Lung microvascular endothelial cell (primary cell): Measurements from ENCODE around the gene MEGF8. TPM values are rescaled to one million over a fixed set of nuclear protein-coding genes. Genes with fewer than 3 reads are reported as not detected.

Experiments used
- DNase-seq, 2 donors: peaks; one replicate each; pipeline versions ENCODE4 v3.0.0 to v3.0.0-alpha.2; 2010; ENCODE audit warnings: low read depth in 2 of 2
- total RNA-seq: library from RNA; depleted of rRNA; stranded (reverse); fragments of >200 nt; gene quantifications from 2 replicates; pipeline ENCODE4 v1.2.1, GENCODE V29; 2014

The MEGF8 gene
- total RNA-seq, 1 donor from 2014 or later: 25.0 TPM

DNA sequence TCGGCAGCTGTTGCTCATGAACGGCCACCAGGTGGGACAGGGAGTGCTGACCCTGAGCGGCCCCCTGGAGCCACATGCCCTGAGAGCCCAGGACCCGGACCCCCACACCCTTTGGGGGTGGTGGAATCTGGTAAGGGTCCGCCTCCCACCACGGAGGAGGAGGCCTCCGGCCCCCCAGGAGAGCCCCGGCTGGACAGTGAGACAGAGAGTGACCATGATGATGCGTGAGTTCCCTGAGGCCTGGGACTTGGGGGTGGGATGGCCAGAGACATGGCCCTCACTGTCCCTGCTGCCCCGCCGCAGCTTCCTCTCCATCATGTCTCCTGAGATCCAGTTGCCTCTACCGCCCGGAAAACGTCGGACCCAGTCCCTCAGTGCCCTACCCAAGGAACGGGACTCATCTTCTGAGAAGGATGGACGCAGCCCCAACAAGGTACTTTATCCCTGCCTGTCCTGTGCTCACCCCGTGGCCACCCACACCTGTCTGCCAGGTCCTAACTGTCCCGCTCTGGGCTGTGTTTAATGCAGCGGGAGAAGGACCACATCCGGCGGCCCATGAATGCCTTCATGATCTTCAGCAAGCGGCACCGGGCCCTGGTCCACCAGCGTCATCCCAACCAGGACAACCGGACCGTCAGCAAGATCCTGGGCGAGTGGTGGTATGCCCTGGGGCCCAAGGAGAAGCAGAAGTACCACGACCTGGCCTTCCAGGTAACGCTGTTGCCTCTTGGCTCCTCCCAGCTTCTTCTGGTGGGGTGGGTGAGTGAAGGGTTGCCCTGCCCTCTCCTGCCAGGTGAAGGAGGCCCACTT is 38.2 kb upstream of the MEGF8 start:
- no peak for DNase-seq

DNA sequence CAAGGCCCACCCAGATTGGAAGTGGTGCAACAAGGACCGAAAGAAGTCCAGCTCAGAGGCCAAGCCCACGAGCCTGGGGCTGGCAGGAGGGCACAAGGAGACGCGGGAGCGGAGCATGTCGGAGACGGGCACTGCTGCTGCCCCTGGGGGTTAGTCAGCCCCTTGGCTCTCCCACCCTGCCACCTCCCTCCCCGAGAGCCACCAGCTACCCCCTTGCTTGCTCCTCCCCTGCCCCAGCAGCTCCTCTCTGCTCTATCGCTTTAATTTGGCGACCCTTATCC is 37.7 kb upstream of the MEGF8 start:
- DNase-seq: no peak

DNA sequence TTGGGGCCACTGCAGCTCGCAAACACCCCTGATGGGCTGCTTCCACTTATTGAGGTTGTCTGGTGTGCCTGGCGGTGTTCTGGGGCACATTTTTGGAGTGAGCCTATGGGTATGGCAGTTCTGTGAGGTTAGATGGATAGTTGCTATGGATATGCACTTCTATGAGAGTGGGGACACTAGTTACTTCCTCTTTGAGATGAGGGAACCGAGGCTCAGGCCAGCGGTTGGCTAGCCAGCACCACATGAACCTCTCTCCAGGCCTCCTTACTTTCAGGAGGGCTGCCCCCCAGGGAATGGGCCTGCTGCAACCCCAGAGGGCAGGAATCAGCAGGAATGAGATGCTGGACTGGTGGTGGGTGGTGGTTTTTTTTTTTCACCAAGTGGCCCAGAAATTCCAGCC is 37.0 kb upstream of the MEGF8 start:
- DNase-seq: no peak

- DNase-seq: no peak
Measured at GRCh38 chr19:42288881-42289555, 36.4 kb upstream of the MEGF8 start.

- DNase-seq: no peak
Measured at GRCh38 chr19:42289556-42290041, 35.8 kb upstream of the MEGF8 start.

DNA sequence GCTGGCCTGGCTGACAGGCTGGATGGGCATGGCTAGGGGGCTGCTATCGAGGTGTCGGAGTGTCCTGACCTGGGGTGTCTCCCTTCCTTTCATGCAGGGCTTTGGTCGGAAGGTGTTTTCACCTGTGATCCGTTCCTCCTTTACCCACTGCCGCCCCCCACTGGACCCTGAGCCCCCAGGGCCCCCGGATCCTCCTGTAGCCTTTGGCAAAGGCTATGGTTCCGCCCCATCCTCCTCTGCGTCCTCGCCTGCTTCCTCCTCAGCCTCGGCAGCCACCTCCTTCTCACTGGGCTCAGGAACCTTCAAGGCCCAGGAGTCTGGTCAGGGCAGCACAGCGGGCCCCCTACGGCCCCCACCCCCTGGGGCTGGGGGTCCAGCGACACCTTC is 35.3 kb upstream of the MEGF8 start:
- no peak for DNase-seq

- peak; percentile 34 to 64 for DNase-seq
Measured at GRCh38 chr19:42290523-42291434, 34.7 kb upstream of the MEGF8 start.

GRCh38 chr19:42291435-42291810 is 34.0 kb upstream of the MEGF8 start:
- DNase-seq: no peak

- no peak for DNase-seq
Measured at GRCh38 chr19:42292042-42292960, 33.1 kb upstream of the MEGF8 start.

DNA sequence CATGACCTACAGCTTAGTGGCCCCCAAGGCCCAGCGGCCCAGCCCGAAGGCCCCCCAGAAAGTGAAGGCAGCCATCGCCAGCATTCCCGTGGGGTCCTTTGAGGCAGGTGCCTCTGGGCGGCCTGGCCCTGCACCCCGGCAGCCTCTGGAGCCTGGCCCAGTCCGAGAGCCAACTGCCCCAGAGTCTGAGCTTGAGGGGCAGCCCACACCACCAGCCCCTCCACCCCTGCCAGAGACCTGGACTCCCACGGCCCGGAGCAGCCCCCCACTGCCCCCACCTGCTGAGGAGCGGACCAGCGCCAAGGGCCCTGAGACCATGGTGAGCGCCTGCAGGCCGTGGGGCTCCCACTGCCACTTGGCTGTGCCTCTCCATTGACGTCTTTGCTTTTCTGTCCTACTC is 32.5 kb upstream of the MEGF8 start:
- DNase-seq: no peak

DNA sequence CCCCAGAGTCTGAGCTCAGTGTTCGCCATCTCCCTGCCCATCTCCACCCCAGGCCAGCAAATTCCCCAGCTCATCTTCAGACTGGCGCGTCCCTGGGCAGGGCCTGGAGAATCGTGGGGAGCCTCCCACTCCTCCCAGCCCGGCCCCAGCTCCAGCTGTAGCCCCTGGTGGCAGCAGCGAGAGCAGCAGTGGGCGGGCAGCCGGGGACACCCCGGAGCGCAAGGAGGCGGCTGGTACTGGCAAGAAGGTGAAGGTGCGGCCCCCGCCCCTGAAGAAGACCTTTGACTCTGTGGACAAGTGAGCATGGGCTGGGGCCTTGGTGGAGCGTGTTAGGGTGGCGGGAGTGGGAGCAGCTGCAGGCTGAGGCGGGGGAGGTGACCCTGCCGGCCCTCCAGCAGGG is 31.9 kb upstream of the MEGF8 start:
- DNase-seq: no peak

DNA sequence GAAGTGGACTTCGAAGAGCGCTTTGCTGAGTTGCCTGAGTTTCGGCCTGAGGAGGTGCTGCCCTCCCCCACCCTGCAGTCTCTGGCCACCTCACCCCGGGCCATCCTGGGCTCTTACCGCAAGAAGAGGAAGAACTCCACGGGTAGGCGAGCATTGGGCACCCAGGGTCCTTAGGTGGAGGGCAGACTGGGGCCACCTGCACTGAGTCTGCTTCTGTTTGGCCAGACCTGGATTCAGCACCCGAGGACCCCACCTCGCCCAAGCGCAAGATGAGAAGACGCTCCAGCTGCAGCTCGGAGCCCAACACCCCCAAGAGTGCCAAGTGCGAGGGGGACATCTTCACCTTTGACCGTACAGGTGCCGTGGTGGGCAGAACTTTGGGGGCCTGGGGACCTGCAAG is 31.5 kb upstream of the MEGF8 start:
- DNase-seq: no peak

DNA sequence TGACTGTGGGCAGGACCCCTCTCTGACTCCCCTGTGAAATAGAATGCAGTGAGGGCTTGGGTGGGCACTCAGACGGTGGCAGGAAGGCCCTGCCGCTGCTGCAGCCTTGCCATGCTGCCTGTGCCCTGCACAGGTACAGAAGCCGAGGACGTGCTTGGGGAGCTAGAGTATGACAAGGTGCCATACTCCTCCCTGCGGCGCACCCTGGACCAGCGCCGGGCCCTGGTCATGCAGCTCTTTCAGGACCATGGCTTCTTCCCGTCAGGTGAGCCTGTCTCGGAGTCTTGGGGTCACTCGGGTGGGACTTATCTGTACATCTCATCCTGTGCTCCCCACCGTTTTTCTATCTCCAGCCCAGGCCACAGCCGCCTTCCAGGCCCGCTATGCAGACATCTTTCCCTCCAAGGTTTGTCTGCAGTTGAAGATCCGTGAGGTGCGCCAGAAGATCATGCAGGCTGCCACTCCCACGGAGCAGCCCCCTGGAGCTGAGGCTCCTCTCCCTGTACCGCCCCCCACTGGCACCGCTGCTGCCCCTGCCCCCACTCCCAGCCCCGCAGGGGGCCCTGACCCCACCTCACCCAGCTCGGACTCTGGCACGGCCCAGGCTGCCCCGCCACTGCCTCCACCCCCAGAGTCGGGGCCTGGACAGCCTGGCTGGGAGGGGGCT is 30.8 kb upstream of the MEGF8 start:
- DNase-seq: no peak

DNA sequence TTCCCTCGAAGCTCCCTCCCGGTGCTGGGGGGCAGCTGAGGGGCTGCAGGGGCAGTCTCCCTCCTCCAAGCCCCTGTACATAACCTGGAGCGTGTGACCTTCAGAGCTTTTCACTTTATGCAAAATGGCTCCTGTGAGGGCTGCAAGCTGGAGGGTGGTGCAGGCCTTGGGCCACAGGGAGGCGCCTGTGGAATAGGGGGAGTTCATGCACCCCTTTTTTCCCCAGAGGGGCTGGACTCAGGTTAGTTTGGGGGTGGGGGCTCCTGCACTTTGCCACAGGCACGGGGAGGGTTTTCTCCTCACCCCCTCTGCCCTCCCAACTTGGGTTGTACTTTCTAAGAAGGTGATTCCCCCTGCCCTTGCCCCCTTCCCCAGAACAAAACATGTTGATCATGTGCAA is 30.1 kb upstream of the MEGF8 start:
- no peak for DNase-seq

GRCh38 chr19:42295831-42296525 is 29.5 kb upstream of the MEGF8 start:
- DNase-seq: peak; percentile 61 to 80

GRCh38 chr19:42297039-42297438 is 28.4 kb upstream of the MEGF8 start:
- DNase-seq: no peak

DNA sequence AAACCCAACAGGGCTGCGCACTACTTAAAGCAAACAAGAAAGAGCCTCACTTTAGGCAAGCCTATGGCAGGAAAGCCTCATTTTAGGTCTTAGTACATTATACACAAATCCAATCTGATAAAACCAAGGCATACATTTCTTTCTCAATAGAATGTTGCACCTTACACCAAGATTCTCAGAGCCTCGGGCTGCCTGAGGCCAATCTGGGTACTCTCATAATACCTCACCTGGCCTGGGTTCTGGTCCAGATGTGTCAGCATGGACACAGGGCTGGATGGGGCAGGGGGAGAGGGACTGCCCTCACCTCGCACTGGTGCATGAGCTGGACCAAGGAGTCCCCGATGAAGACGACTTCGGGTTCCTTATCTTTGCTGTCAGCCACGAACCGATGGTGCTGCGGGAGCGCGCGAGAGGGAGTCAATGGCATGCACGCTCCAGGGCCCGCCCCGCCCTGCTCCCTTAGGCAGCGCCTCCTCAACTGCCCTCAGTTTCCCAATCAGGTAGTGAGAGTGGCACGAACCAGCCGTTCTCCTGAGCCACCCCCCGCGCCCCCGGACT is 23.7 kb upstream of the MEGF8 start, which contains the start of gene PRR19:
Gene PRR19 (plus strand): TSS at position 487 of the 558 bp plus-strand sequence. CDS start 7,453 bp downstream, outside the sequence.
- DNase-seq: no peak

- DNase-seq: no peak
Measured at GRCh38 chr19:42303101-42303464, 22.4 kb upstream of the MEGF8 start.

- DNase-seq: no peak
Measured at GRCh38 chr19:42303876-42304275, 21.6 kb upstream of the MEGF8 start.

GRCh38 chr19:42306646-42307045 is 18.8 kb upstream of the MEGF8 start:
- peak in 1 of 2 donors; percentile 32 for DNase-seq
